Measurements from ENCODE around the gene PNMA8B.

PNMA8B gene

GRCh38 chr19:46486358-46486757, 9.3 kb downstream of the PNMA8B start:
- no peak for DNase-seq

GRCh38 chr19:46484656-46485055, 11.0 kb downstream of the PNMA8B start:
- no peak for DNase-seq

GRCh38 chr19:46482631-46483030, 13.0 kb downstream of the PNMA8B start:
- no peak for DNase-seq

GRCh38 chr19:46481947-46482346, 13.7 kb downstream of the PNMA8B start:
- DNase-seq: no peak

- no peak for DNase-seq
Observed at GRCh38 chr19:46481223-46481848, 14.3 kb downstream of the PNMA8B start.

GRCh38 chr19:46480415-46480814, 15.3 kb downstream of the PNMA8B start:
- DNase-seq: no peak

- DNase-seq: peak in 1 of 2 experiments; percentile 31
Observed at GRCh38 chr19:46478356-46478986, 17.2 kb downstream of the PNMA8B start.

- no peak for DNase-seq
Observed at GRCh38 chr19:46475986-46476385, 19.7 kb downstream of the PNMA8B start.

GRCh38 chr19:46474211-46474610, 21.5 kb downstream of the PNMA8B start:
- no peak for DNase-seq

GRCh38 chr19:46472592-46472991, 23.1 kb downstream of the PNMA8B start:
- no peak for DNase-seq

GRCh38 chr19:46471811-46472543, 23.7 kb downstream of the PNMA8B start:
- DNase-seq: no peak

GRCh38 chr19:46471116-46471733, 24.4 kb downstream of the PNMA8B start, which contains the start of gene PNMA8A:
Gene PNMA8A (minus strand): TSS chr19:46471563. CDS start chr19:46471035, 528 bp downstream.
- DNase-seq: no peak

- DNase-seq: no peak
Observed at GRCh38 chr19:46470376-46470775, 25.3 kb downstream of the PNMA8B start.

GRCh38 chr19:46469541-46470185, 26.0 kb downstream of the PNMA8B start:
- no peak for DNase-seq

- no peak for DNase-seq
Observed at GRCh38 chr19:46466536-46467196, 29.0 kb downstream of the PNMA8B start.

GRCh38 chr19:46463516-46463915, 32.2 kb downstream of the PNMA8B start:
- no peak for DNase-seq

GRCh38 chr19:46461537-46461936, 34.1 kb downstream of the PNMA8B start:
- no peak for DNase-seq

GRCh38 chr19:46460981-46461380, 34.7 kb downstream of the PNMA8B start:
- DNase-seq: no peak

- DNase-seq: no peak
Observed at GRCh38 chr19:46460055-46460454, 35.6 kb downstream of the PNMA8B start.

GRCh38 chr19:46456930-46457329, 38.7 kb downstream of the PNMA8B start:
- no peak for DNase-seq

- DNase-seq: no peak
Observed at GRCh38 chr19:46454244-46454643, 41.4 kb downstream of the PNMA8B start.

GRCh38 chr19:46453661-46454060, 42.0 kb downstream of the PNMA8B start:
- no peak for DNase-seq
